Neuronal stem cell (in vitro differentiated cells): ENCODE results near the gene OR8B8.
"Not testable (repeated sequence)": the region's sequence is repeated elsewhere in the genome, so short reads cannot be mapped to it uniquely, and the experiment has no call there.

Experiments used
- DNase-seq: peaks from one replicate; pipeline ENCODE4 v3.0.0-alpha.2; 2013; ENCODE audit warnings: low spot score
- H2AFZ ChIP-seq: one replicate; pipeline ENCODE4 v1.6.1; 2013; ENCODE audit warnings: mild to moderate bottlenecking, low read length, inconsistent platforms
- H2AK5ac ChIP-seq: 2 replicates; pipeline ENCODE4 v1.6.1; 2013; ENCODE audit warnings: low read depth, mild to moderate bottlenecking, inconsistent platforms, low read length, moderate library complexity, mixed read lengths
- H2BK120ac ChIP-seq: 2 replicates; pipeline ENCODE4 v1.6.1; 2013; ENCODE audit warnings: low read depth, mild to moderate bottlenecking, inconsistent platforms, low read length, moderate library complexity, mixed read lengths
- H2BK12ac ChIP-seq: one replicate; pipeline ENCODE4 v1.6.1; 2013; ENCODE audit warnings: low read length, inconsistent platforms
- H2BK15ac ChIP-seq: 2 replicates; pipeline ENCODE4 v1.6.1; 2013; ENCODE audit warnings: mild to moderate bottlenecking, low read length, inconsistent platforms, mixed read lengths
- H2BK5ac ChIP-seq: one replicate; pipeline ENCODE4 v1.6.1; 2013; ENCODE audit warnings: inconsistent platforms, mild to moderate bottlenecking, low read length, moderate library complexity
- H3K14ac ChIP-seq: one replicate; pipeline ENCODE4 v1.6.1; 2013; ENCODE audit warnings: low read length, inconsistent platforms
- H3K18ac ChIP-seq: 2 replicates; pipeline ENCODE4 v1.6.1; 2013; ENCODE audit warnings: low read length, inconsistent platforms
- H3K23ac ChIP-seq: 2 replicates; pipeline ENCODE4 v1.6.1; 2013; ENCODE audit warnings: low read depth, mild to moderate bottlenecking, mixed read lengths, low read length, inconsistent platforms; ENCODE audit not compliant: poor library complexity
- H3K27ac ChIP-seq: replicated peaks from 3 replicates; pipeline ENCODE4 v1.5.1; 2013; ENCODE audit warnings: low read length, inconsistent platforms
- H3K27me3 ChIP-seq, 3 experiments: 2 replicates each; pipeline ENCODE4 v1.6.1; 2013; ENCODE audit warnings: low read length in 3 of 3, mild to moderate bottlenecking in 2 of 3, inconsistent platforms in 1 of 3, low read depth in 1 of 3, mixed read lengths in 1 of 3, moderate library complexity in 1 of 3; ENCODE audit not compliant: control insufficient read depth in 3 of 3, insufficient read depth in 3 of 3
- H3K36me3 ChIP-seq, 2 donors: replicated peaks in 1 of 2; 2 replicates each; pipeline ENCODE4 v1.6.1; 2013; ENCODE audit warnings: low read length in 2 of 2; ENCODE audit not compliant: control insufficient read depth in 2 of 2, insufficient read depth in 2 of 2
- H3K4ac ChIP-seq: 2 replicates; pipeline ENCODE4 v1.6.1; 2013; ENCODE audit warnings: inconsistent platforms, mild to moderate bottlenecking, low read length, moderate library complexity
- H3K4me1 ChIP-seq, 2 donors: 1 replicate in 1 of 2; 2 replicates in 1 of 2; pipeline ENCODE4 v1.6.1; 2013; ENCODE audit warnings: low read length in 2 of 2, low read depth in 1 of 2; ENCODE audit not compliant: control insufficient read depth in 2 of 2, insufficient read depth in 1 of 2
- H3K4me2 ChIP-seq: one replicate; pipeline ENCODE4 v1.6.1; 2013; ENCODE audit warnings: mild to moderate bottlenecking, low read length, inconsistent platforms; ENCODE audit not compliant: insufficient read depth, poor library complexity, severe bottlenecking
- H3K4me3 ChIP-seq, 2 donors: 2 replicates each; pipeline ENCODE4 v1.5.1; 2013; ENCODE audit warnings: low read length in 2 of 2, mild to moderate bottlenecking in 2 of 2, inconsistent platforms in 1 of 2, moderate library complexity in 1 of 2
- H3K79me1 ChIP-seq: one replicate; pipeline ENCODE4 v1.6.1; 2013; ENCODE audit warnings: low read depth, mild to moderate bottlenecking, inconsistent platforms, low read length, moderate library complexity
- H3K9ac ChIP-seq: one replicate; pipeline ENCODE4 v1.6.1; 2013; ENCODE audit warnings: mild to moderate bottlenecking, low read depth, low read length, inconsistent platforms; ENCODE audit not compliant: poor library complexity
- H3K9me3 ChIP-seq, 2 donors: replicated peaks in 1 of 2; 2 replicates each; pipeline versions ENCODE3 to v1.6.1; 2013; ENCODE audit warnings: low read length in 2 of 2, mild to moderate bottlenecking in 2 of 2, inconsistent platforms in 1 of 2, low read depth in 1 of 2, mixed read lengths in 1 of 2, moderate library complexity in 1 of 2; ENCODE audit not compliant: control insufficient read depth in 2 of 2, insufficient read depth in 1 of 2
- H4K8ac ChIP-seq: one replicate; pipeline ENCODE4 v1.6.1; 2013; ENCODE audit warnings: low read depth, mild to moderate bottlenecking, inconsistent platforms, low read length, moderate library complexity
- H4K91ac ChIP-seq: one replicate; pipeline ENCODE4 v1.6.1; 2013; ENCODE audit warnings: low read length, low read depth, mild to moderate bottlenecking, inconsistent platforms; ENCODE audit not compliant: poor library complexity
- WGBS, 2 donors: extraction: QIAGEN DNeasy Blood & Tissue Kit; methylation state at CpG; one replicate each; pipeline ENCODE4 v1.1.7; 2013; ENCODE audit warnings: missing lambda C conversion rate in 2 of 2, mixed read lengths in 1 of 2; ENCODE audit not compliant: insufficient read length in 2 of 2, insufficient replicate concordance in 1 of 2; ENCODE audit errors: extremely low coverage in 2 of 2; 5-methylcytosine and 5-hydroxymethylcytosine counted together

OR8B8 gene

GRCh38 chr11:124415356-124415923 lies 30.1 kb downstream of the OR8B8 start:
- Histone ChIP-seq H3K14ac (no peak overlapping the region), H3K4me3 (no peak overlapping the region), H2AFZ (no peak overlapping the region), H3K23ac (no peak overlapping the region), H3K4me2 (no peak overlapping the region), H3K18ac (no peak overlapping the region), H2BK12ac (no peak overlapping the region), H2AK5ac (no peak overlapping the region), H3K4me1 (peaks cover 0 to 2% of the 10 kb centered on the region in 2 donors), H3K79me1 (no peaks in the 10 kb centered on the region), H2BK120ac (no peak overlapping the region), H3K9me3 (no peaks in the 10 kb centered on the region), H3K4ac (no peak overlapping the region), H4K8ac (no peak overlapping the region), H2BK15ac (no peak overlapping the region), H3K27me3 (peaks cover 0 to 2% (median 0%) of the 10 kb centered on the region in 3 experiments), H3K36me3 (no peaks in the 10 kb centered on the region), H2BK5ac (no peak overlapping the region), H4K91ac (no peak overlapping the region), H3K9ac (no peak overlapping the region), H3K27ac (no peak overlapping the region)
- no CpG with 5 or more reads among the region's 5 CpGs for WGBS, 2 donors
- peak; percentile 20 for DNase-seq

GRCh38 chr11:124409906-124410305 lies 35.6 kb downstream of the OR8B8 start:
- H3K36me3 ChIP-seq = no peaks in the 10 kb centered on the region
- no peaks in the 10 kb centered on the region for H3K9me3 ChIP-seq
- H3K9ac ChIP-seq = no peak overlapping the region
- no peak overlapping the region for H3K4me2 ChIP-seq
- no peaks in the 10 kb centered on the region for H3K4me1 ChIP-seq
- H2BK120ac ChIP-seq = no peak overlapping the region
- H4K8ac ChIP-seq = no peak overlapping the region
- WGBS, 2 donors = no CpG with 5 or more reads among the region's 7 CpGs
- H3K27ac ChIP-seq = no peak overlapping the region
- H3K4me3 ChIP-seq = no peak overlapping the region
- H2AFZ ChIP-seq = no peak overlapping the region
- no peak for DNase-seq
- H3K23ac ChIP-seq = no peak overlapping the region
- no peak overlapping the region for H3K4ac ChIP-seq
- H2BK15ac ChIP-seq = no peak overlapping the region
- H2BK12ac ChIP-seq = no peak overlapping the region
- no peak overlapping the region for H3K14ac ChIP-seq
- H2AK5ac ChIP-seq = no peak overlapping the region
- H3K18ac ChIP-seq = no peak overlapping the region
- peaks cover 0 to 2% (median 0%) of the 10 kb centered on the region in 3 experiments for H3K27me3 ChIP-seq
- no peak overlapping the region for H4K91ac ChIP-seq
- no peak overlapping the region for H2BK5ac ChIP-seq
- H3K79me1 ChIP-seq = no peaks in the 10 kb centered on the region

- H3K4ac ChIP-seq = no peak overlapping the region
- H4K91ac ChIP-seq = no peak overlapping the region
- no peak overlapping the region for H2BK120ac ChIP-seq
- no peak overlapping the region for H3K4me2 ChIP-seq
- H3K9ac ChIP-seq = no peak overlapping the region
- H3K36me3 ChIP-seq = no peaks in the 10 kb centered on the region
- no peak overlapping the region for H2AFZ ChIP-seq
- H2BK5ac ChIP-seq = no peak overlapping the region
- peaks cover 0 to 4% of the 10 kb centered on the region in 2 donors for H3K9me3 ChIP-seq
- H2BK12ac ChIP-seq = no peak overlapping the region
- no peak overlapping the region for H3K23ac ChIP-seq
- no peak overlapping the region for H4K8ac ChIP-seq
- no peak overlapping the region for H3K18ac ChIP-seq
- H3K4me3 ChIP-seq = no peak overlapping the region
- no peaks in the 10 kb centered on the region for H3K4me1 ChIP-seq
- H2AK5ac ChIP-seq = no peak overlapping the region
- no peak overlapping the region for H2BK15ac ChIP-seq
- no CpG with 5 or more reads among the region's 2 CpGs for WGBS, 2 donors
- no peaks in the 10 kb centered on the region for H3K79me1 ChIP-seq
- DNase-seq = no peak
- no peak overlapping the region for H3K14ac ChIP-seq
- H3K27me3 ChIP-seq = no peaks in the 10 kb centered on the region
- H3K27ac ChIP-seq = no peak overlapping the region
These were observed 39.9 kb downstream of the OR8B8 start for GRCh38 chr11:124405581-124405980.

GRCh38 chr11:124403186-124403585 lies 42.3 kb downstream of the OR8B8 start:
- H3K9ac ChIP-seq, H3K27me3 ChIP-seq, H2AK5ac ChIP-seq, H3K18ac ChIP-seq, H2AFZ ChIP-seq, H4K91ac ChIP-seq, H3K27ac ChIP-seq, H3K23ac ChIP-seq, H3K4me2 ChIP-seq, DNase-seq, H3K9me3 ChIP-seq, H3K4ac ChIP-seq, H3K4me3 ChIP-seq, H3K36me3 ChIP-seq, H2BK120ac ChIP-seq, H2BK12ac ChIP-seq, H2BK5ac ChIP-seq, H3K79me1 ChIP-seq, H4K8ac ChIP-seq, H3K4me1 ChIP-seq, H3K14ac ChIP-seq, H2BK15ac ChIP-seq: not testable (repeated sequence)
- no CpG with 5 or more reads among the region's 27 CpGs for WGBS, 2 donors
